CD4-positive, alpha-beta T cell treated with Interleukin-12 subunit alpha and Interleukin-12 subunit beta, for 1 hour (primary cell): ENCODE results near the gene GNG13.
"Not testable (repeated sequence)": the region's sequence is repeated elsewhere in the genome, so short reads cannot be mapped to it uniquely, and the experiment has no call there.

Experiments
- DNase-seq: peaks from one replicate; pipeline ENCODE4 v3.0.0-alpha.2; 2020

Gene GNG13

DNA sequence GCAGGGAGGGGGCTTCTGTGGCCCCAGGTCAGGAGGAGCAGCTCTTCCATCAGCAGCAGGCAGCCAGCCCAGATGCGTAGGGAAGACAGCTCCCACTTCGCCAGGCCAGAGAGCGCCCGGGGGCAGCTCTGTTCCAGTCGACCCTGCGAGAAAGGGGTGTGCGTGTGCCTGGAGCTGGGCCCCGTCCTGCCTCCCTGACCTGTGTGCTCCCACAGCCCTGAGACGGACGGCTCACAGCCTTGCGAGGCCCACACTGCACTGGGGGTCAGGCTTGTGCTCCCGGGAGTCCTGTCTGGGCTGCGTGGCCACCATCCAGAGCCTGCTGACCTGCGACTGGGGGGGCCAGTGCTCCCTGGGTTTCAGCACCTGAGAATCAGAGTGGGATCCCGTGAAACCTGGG is 40.5 kb downstream of the GNG13 start:
- no peak for DNase-seq

DNA sequence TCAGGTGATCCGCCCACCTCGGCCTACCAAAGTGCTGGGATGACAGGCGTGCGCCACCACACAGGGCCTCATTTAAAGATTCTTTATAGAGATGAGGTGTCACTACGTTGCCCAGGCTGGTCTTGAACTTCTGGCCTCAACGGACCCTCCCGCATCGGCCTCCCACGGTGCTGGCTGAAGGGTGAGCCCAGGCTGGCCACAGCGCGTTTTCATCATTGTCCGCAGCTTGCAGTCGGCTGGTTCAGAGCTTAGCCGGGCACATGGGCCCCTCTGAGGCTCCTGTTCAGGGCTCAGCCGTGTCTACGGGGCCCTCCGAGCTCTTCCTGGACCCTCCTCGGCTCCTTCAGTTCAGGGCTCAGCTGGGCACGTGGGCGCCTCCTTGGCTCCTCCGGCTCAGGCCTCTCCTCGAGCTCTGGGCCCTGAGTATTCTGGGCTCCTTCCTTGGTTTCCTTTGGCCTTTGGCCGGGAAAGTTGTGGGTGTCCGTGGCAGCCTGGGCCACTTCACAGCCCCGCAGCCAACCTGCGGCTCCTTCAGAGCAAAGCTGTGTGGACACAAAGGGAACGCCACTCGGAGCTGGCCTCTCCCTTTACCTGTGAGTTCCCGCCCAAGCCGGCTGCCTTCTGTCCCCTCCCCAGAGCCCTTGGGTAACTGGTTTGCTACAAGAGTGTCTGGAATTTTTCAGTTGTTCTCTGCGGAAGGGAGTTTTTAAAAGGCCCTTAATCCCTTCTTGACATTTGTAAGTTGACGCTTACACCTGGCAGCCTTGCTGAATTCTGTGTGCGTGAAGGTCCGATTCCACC is 41.2 kb downstream of the GNG13 start:
- no peak for DNase-seq

DNA sequence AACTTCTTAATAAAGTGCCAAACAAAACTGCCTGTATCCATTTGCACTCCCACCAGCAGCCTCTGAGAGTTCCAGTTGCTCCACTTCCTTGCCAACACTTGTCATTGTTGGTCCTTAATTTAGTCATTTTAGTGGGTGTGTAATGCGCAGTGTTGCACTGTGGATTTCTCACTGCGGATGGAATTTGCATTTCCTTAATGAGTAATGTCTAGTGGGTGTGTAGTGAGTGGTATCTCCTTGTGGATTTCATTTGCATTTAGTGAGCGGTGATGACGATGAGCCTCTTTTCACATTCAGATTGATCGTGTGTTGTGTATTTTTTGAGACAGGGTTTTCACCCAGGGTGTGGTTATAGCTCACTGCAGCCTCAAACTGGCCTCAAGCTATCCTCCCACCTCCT is 44.1 kb downstream of the GNG13 start:
- DNase-seq = no peak

DNA sequence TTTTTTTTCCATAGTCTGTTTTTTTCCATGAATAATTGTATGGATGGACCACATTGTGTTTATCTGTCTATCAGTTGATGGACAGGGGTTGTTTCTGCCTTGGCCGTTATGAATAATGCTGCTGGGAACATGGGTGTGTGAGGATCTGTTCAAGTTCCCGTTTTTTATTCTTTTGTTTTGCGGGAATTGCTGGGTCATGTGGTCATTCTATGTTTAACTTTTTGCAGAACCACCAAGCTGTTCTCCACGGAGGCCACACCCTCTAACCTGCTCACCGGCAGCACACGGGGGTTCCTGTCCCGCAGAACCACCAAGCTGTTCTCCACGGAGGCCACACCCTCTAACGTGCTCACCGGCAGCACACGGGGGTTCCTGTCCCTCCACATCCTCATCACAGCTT is 45.9 kb downstream of the GNG13 start:
- no peak for DNase-seq

DNA sequence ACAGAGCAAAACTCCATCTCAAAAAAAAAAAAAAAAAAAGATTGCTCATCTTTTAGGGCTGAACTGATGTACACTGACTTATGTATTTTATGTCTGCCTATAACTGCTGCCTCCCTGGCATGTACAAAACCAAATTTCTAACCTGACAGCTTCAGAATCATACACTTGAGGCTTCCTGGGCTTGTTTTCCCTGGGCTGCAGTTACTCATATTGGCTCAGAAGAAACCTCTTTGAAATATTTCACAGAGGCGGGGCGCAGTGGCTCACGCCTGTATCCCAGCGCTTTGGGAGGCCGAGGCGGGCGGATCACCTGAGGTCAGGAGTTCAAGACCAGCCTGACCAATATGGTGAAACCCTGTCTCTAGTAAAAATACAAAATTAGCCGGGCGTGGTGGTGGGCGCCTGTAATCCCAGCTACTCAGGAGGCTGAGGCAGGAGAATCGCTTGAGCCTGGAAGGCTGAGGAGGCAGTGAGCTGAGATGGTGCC is 46.4 kb downstream of the GNG13 start:
- DNase-seq = not testable (repeated sequence)

DNA sequence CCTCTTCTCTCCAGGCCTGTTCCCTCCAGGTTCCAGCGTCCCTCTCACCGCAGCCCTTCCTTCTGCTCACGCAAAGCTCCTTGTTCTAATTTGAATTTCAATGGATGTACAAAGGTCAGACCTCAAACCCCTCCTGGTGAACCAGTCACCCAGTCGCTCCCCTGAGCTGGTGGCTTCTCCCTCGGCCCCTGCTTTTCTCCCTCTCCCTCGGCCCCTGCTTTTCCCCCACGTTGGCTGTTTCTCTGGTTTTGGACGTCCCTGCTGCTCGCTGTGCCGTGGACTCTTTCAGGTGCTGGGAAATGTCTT is 48.6 kb downstream of the GNG13 start:
- no peak for DNase-seq

DNA sequence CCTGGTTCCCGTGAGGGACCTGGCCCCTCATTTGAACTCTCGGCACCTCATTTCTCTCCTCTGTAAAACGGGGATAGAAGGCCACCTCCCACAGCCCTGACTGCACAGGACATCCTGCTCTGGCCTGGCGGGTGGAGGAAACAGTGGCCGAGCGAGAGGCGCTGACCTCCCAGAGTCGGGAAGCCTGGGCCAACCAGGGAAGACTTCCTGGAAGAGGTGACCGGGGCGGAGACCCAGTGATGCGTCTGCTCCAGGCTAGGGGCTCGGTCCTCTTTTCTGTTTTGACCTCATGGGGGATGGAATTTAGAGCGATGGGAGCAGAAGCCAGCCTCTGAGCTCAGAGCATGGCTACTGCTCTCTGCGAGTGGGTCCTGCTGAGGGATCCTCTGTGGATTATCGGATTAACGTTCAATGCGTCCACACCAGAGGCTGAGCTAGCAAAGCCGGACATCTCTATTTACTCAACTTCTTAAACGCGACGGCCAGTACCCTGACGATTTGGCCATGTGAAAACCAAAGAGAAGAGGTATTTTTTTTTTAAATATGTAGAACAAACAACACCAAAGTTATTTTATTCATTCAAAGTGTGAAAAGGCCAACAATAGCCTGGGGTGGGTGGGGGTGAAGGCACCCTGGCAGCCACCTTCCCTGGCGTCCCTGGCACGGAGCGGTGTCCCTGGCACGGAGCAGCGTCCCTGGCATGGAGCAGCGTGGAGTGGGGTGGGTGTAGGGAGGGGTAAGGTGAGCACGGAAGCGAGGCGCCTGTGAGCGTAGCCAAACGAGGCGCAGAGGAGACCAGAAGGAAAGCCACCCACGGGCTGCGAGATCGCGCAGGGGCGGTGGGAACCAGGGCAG is 49.2 kb downstream of the GNG13 start:
- no peak for DNase-seq

DNA sequence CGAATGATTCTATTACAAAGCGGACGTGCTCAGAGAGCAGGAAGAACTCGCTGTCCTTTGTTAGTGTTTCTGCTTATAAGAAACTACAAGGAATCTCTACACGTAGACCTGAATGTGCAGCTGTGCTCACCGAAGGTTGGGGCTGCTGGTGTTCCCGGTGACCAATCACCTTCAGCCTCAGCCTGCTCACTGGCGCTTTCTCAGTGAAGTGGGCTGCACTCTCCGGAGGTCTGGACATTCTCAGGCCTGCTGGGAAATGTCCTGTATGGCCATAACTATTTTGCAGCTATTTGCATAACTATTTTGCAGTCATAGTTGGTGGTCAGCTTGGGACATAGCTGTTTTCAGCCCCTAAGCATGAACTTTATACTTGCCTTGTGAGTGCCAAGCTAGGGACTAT is 50.0 kb downstream of the GNG13 start:
- DNase-seq = no peak

DNA sequence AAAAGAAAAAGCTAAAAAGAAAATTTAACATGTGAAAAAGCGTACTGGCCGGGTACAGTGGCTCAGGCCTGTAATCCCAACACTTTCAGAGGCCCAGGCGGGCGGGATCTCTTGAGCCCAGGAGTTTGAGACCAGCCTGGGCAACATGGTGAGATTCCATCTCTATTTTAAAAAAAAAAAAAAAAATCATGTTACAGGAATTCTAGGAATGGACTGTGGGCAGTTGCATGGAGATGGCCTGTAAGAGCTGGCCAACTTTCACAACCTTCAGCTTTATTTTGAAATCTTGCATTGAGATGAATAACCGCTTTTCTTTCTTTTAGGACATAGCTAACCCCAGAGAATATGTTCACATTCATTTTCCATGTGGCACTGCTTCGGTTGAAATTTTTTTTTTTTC is 51.5 kb downstream of the GNG13 start:
- DNase-seq = no peak
